H1 (cell line): ENCODE data around the gene AMER2.

Experiments used
- CHD2 ChIP-seq: IDR thresholded peaks from 2 replicates; pipeline ENCODE4 v1.6.1; 2012; ENCODE audit warnings: low read length, improper control_type of control experiment
- EZH2 ChIP-seq: fragments of 200-600 bp; sonication (generic); IDR thresholded peaks from 2 replicates; pipeline ENCODE4 v1.7.1; 2012; ENCODE audit warnings: low read depth, mild to moderate bottlenecking, moderate library complexity, low read length, inconsistent platforms; ENCODE audit not compliant: severe bottlenecking
- KDM5A ChIP-seq: fragments of 200-600 bp; IDR thresholded peaks from 2 replicates; pipeline ENCODE4 v1.7.1; 2012; ENCODE audit warnings: mild to moderate bottlenecking, low read length, inconsistent platforms, mixed read lengths
- PHF8 ChIP-seq: fragments of 200-600 bp; sonication (generic); conservative IDR thresholded peaks from 2 replicates; pipeline ENCODE4 v1.7.1; 2012; ENCODE audit warnings: low read depth, mild to moderate bottlenecking, inconsistent platforms, low read length, moderate library complexity
- POLR2AphosphoS5 ChIP-seq: IDR thresholded peaks from 2 replicates; pipeline ENCODE4 v1.6.1; 2011; ENCODE audit warnings: low read depth, low read length
- RAD21 ChIP-seq, 2 experiments: IDR thresholded peaks in 1 of 2; conservative IDR thresholded peaks in 1 of 2; 2 replicates each; pipeline ENCODE4 v1.6.1; 2011; ENCODE audit warnings: low read depth in 2 of 2, low read length in 2 of 2, improper control_type of control experiment in 1 of 2, inconsistent platforms in 1 of 2, mild to moderate bottlenecking in 1 of 2, moderate library complexity in 1 of 2
- TF ChIP-seq, protein P1 (sequence below), 3 experiments: IDR thresholded peaks; 1 replicate in 2 of 3; 2 replicates in 1 of 3; pipeline versions ENCODE4 v1.5.1 to v1.6.1; 2011; ENCODE audit warnings: low read length in 3 of 3, mild to moderate bottlenecking in 3 of 3, inconsistent platforms in 2 of 3, low read depth in 1 of 3, moderate library complexity in 1 of 3; ENCODE audit not compliant: insufficient read depth in 1 of 3; ENCODE audit errors: control extremely low read depth in 1 of 3

DNA sequence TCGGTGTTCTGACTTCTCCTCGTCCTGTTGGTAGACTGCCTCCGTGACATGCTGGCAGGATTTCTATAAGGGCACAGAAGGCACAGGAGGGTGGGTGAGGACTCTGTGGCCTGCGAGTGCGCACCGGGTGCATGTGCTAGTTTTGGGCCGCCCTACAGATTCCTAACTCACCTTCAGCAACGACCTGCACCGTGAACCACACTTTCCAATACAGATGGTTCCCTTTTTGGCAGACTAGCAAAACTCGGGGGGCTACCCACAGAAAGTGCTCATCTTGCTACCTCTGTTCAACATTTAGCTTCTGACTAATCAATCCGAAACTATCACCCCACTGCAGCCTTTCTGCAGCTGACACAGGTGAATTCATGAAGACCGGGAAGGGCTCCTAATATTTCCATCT, 14.1 kb upstream of the AMER2 start:
- no peak for TF ChIP-seq POLR2AphosphoS5
- TF ChIP-seq EZH2, result no peak
- TF ChIP-seq RAD21 (IDR thresholded peaks at IDR 0.05 in 1 of 2, conservative IDR thresholded peaks at IDR 0.05 in 1 of 2; ENCODE audit: low read depth in 2 of 2, low read length in 2 of 2), result no peak
- no peak for TF ChIP-seq PHF8
- TF ChIP-seq, protein P1, sequence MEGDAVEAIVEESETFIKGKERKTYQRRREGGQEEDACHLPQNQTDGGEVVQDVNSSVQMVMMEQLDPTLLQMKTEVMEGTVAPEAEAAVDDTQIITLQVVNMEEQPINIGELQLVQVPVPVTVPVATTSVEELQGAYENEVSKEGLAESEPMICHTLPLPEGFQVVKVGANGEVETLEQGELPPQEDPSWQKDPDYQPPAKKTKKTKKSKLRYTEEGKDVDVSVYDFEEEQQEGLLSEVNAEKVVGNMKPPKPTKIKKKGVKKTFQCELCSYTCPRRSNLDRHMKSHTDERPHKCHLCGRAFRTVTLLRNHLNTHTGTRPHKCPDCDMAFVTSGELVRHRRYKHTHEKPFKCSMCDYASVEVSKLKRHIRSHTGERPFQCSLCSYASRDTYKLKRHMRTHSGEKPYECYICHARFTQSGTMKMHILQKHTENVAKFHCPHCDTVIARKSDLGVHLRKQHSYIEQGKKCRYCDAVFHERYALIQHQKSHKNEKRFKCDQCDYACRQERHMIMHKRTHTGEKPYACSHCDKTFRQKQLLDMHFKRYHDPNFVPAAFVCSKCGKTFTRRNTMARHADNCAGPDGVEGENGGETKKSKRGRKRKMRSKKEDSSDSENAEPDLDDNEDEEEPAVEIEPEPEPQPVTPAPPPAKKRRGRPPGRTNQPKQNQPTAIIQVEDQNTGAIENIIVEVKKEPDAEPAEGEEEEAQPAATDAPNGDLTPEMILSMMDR (IDR thresholded peaks at IDR 0.05; ENCODE audit: control extremely low read depth in 1 of 3, insufficient read depth in 1 of 3, low read depth in 1 of 3, low read length in 3 of 3), result no peak
- no peak for TF ChIP-seq CHD2
- no peak for TF ChIP-seq KDM5A
